HG02884 (cell line): ENCODE results near the gene P2RX2.

Experiments
- ATAC-seq: cut with Tn5 transposase; IDR thresholded peaks from one replicate; pipeline ENCODE4 v1.9.1; 2021; ENCODE audit warnings: mild to moderate bottlenecking, moderate library complexity; ENCODE audit not compliant: unreplicated experiment

P2RX2 gene

GRCh38 chr12:132635076-132635955, 16.7 kb downstream of the P2RX2 start:
- ATAC-seq = no peak

- ATAC-seq = no peak
Observed at GRCh38 chr12:132637811-132638210, 19.2 kb downstream of the P2RX2 start.

- ATAC-seq = no peak
Observed at GRCh38 chr12:132638541-132639408, 20.2 kb downstream of the P2RX2 start.

GRCh38 chr12:132639956-132640520, 21.5 kb downstream of the P2RX2 start:
- no peak for ATAC-seq

- no peak for ATAC-seq
Observed at GRCh38 chr12:132640936-132641335, 22.4 kb downstream of the P2RX2 start.

GRCh38 chr12:132641811-132642650, 23.5 kb downstream of the P2RX2 start:
- no peak for ATAC-seq

GRCh38 chr12:132642846-132643835, 24.6 kb downstream of the P2RX2 start:
- ATAC-seq = no peak

GRCh38 chr12:132646850-132647249, 28.3 kb downstream of the P2RX2 start:
- ATAC-seq = no peak

- no peak for ATAC-seq
Observed at GRCh38 chr12:132647858-132648257, 29.3 kb downstream of the P2RX2 start.

GRCh38 chr12:132648616-132649225, 30.1 kb downstream of the P2RX2 start:
- ATAC-seq = no peak

GRCh38 chr12:132649226-132649945, 30.8 kb downstream of the P2RX2 start:
- ATAC-seq = no peak

GRCh38 chr12:132651444-132652100, 33.0 kb downstream of the P2RX2 start:
- ATAC-seq = no peak

- no peak for ATAC-seq
Observed at GRCh38 chr12:132653567-132654290, 35.2 kb downstream of the P2RX2 start.

- ATAC-seq = no peak
Observed at GRCh38 chr12:132657004-132657727, 38.6 kb downstream of the P2RX2 start.

GRCh38 chr12:132658149-132658894, 39.7 kb downstream of the P2RX2 start:
- no peak for ATAC-seq

- no peak for ATAC-seq
Observed at GRCh38 chr12:132659146-132659545, 40.6 kb downstream of the P2RX2 start.
